KMS-11 (cell line): ENCODE data around the gene WASF1.

Experiments used
- H2AFZ ChIP-seq: fragments of 200-600 bp; sonication (generic); 2 replicates; pipeline ENCODE4 v1.6.1; 2016; ENCODE audit warnings: antibody characterized with exemption, mixed run types, low read depth
- H3K27ac ChIP-seq: fragments of 200-600 bp; sonication (generic); 2 replicates; pipeline ENCODE4 v1.6.1; 2016; ENCODE audit warnings: mild to moderate bottlenecking, mixed run types
- H3K27me3 ChIP-seq: fragments of 200-600 bp; sonication (generic); 2 replicates; pipeline ENCODE4 v1.6.1; 2017; ENCODE audit warnings: mild to moderate bottlenecking, low read depth, mixed run types, moderate library complexity; ENCODE audit not compliant: insufficient read depth
- H3K36me3 ChIP-seq: fragments of 200-600 bp; sonication (generic); 2 replicates; pipeline ENCODE4 v1.6.1; 2017; ENCODE audit warnings: mild to moderate bottlenecking, mixed run types; ENCODE audit not compliant: insufficient read depth
- H3K4me1 ChIP-seq: fragments of 200-600 bp; sonication (generic); 2 replicates; pipeline ENCODE4 v1.6.1; 2016; ENCODE audit warnings: mild to moderate bottlenecking, low read depth, mixed run types; ENCODE audit not compliant: poor library complexity, severe bottlenecking
- H3K4me2 ChIP-seq: fragments of 200-600 bp; sonication (generic); 2 replicates; pipeline ENCODE4 v1.7.0; 2016; ENCODE audit warnings: mild to moderate bottlenecking, mixed run types
- H3K4me3 ChIP-seq: fragments of 200-600 bp; sonication (generic); IDR thresholded peaks from 2 replicates; pipeline ENCODE4 v1.6.1; 2017; ENCODE audit warnings: low read depth, low read length, mixed read lengths; ENCODE audit not compliant: insufficient read depth
- H3K79me2 ChIP-seq: fragments of 200-600 bp; sonication (generic); 2 replicates; pipeline ENCODE4 v1.6.1; 2016; ENCODE audit warnings: low read depth, mixed run types; ENCODE audit not compliant: insufficient read depth
- H3K9ac ChIP-seq: fragments of 200-600 bp; sonication (generic); 2 replicates; pipeline ENCODE4 v1.6.1; 2016; ENCODE audit warnings: mild to moderate bottlenecking, mixed run types
- H4K20me1 ChIP-seq: fragments of 200-600 bp; sonication (generic); 2 replicates; pipeline ENCODE4 v1.6.1; 2016; ENCODE audit warnings: mild to moderate bottlenecking, mixed run types; ENCODE audit not compliant: insufficient read depth
- CTCF ChIP-seq: fragments of 200-600 bp; sonication (generic); conservative IDR thresholded peaks from 2 replicates; pipeline ENCODE4 v1.6.1; 2017; ENCODE audit warnings: low read depth, mild to moderate bottlenecking, antibody characterized with exemption, low read length, moderate library complexity, mixed read lengths

WASF1 gene

GRCh38 chr6:110093981-110094380 is 85.5 kb downstream of the WASF1 start:
- Histone ChIP-seq H3K9ac (no peak overlapping the region), H4K20me1 (no peaks in the 10 kb centered on the region), H3K4me1 (no peaks in the 10 kb centered on the region), H3K4me3 (no peak overlapping the region), H2AFZ (no peak overlapping the region), H3K4me2 (no peak overlapping the region), H3K27ac (no peak overlapping the region), H3K79me2 (no peaks in the 10 kb centered on the region), H3K36me3 (no peaks in the 10 kb centered on the region), H3K27me3 (no peaks in the 10 kb centered on the region)
- TF ChIP-seq CTCF: no peak

- Histone ChIP-seq H3K9ac (no peak overlapping the region), H3K4me2 (no peak overlapping the region), H3K79me2 (no peaks in the 10 kb centered on the region), H3K27ac (no peak overlapping the region), H3K4me1 (no peaks in the 10 kb centered on the region), H3K4me3 (no peak overlapping the region), H3K36me3 (no peaks in the 10 kb centered on the region), H4K20me1 (no peaks in the 10 kb centered on the region), H3K27me3 (no peaks in the 10 kb centered on the region), H2AFZ (no peak overlapping the region)
- TF ChIP-seq CTCF: no peak
These were observed 88.6 kb downstream of the WASF1 start for GRCh38 chr6:110090876-110091275.

- Histone ChIP-seq H3K79me2 (no peaks in the 10 kb centered on the region), H3K9ac (no peak overlapping the region), H3K36me3 (no peaks in the 10 kb centered on the region), H3K4me1 (no peaks in the 10 kb centered on the region), H4K20me1 (no peaks in the 10 kb centered on the region), H3K4me3 (no peak overlapping the region), H2AFZ (no peak overlapping the region), H3K4me2 (no peak overlapping the region), H3K27me3 (no peaks in the 10 kb centered on the region), H3K27ac (no peak overlapping the region)
- TF ChIP-seq CTCF: no peak
These were observed 90.1 kb downstream of the WASF1 start for GRCh38 chr6:110089323-110089722.

GRCh38 chr6:110085285-110085684 is 94.2 kb downstream of the WASF1 start:
- TF ChIP-seq CTCF: no peak

More at GRCh38 chr6:110085285-110085684, 94.2 kb downstream of the WASF1 start:
- no peaks in the 10 kb centered on the region for H3K79me2 ChIP-seq
- H3K27me3 ChIP-seq: no peaks in the 10 kb centered on the region
- no peak overlapping the region for H2AFZ ChIP-seq
- no peaks in the 10 kb centered on the region for H4K20me1 ChIP-seq
- H3K4me1 ChIP-seq: no peaks in the 10 kb centered on the region
- no peak overlapping the region for H3K27ac ChIP-seq
- no peaks in the 10 kb centered on the region for H3K36me3 ChIP-seq
- no peak overlapping the region for H3K4me3 ChIP-seq
- no peak overlapping the region for H3K4me2 ChIP-seq
- no peak overlapping the region for H3K9ac ChIP-seq
